Iris pigment epithelial cell (primary cell): ENCODE data around the gene ADCY9.

ENCODE experiments used
- DNase-seq: peaks from one replicate; pipeline ENCODE4 v3.0.0-alpha.2; 2011; ENCODE audit warnings: low read depth

Gene ADCY9

GRCh38 chr16:4123616-4124300 lies 7.5 kb upstream of the ADCY9 start:
- peak; percentile 61 for DNase-seq

- no peak for DNase-seq
Observed at GRCh38 chr16:4120176-4120575, 3.9 kb upstream of the ADCY9 start.

GRCh38 chr16:4117250-4117578 lies 972 bp upstream of the ADCY9 start:
- DNase-seq = no peak

GRCh38 chr16:4115949-4116318 lies 308 bp downstream of the ADCY9 start:
- no peak for DNase-seq

GRCh38 chr16:4115209-4115948 lies 863 bp downstream of the ADCY9 start:
- peak; percentile 84 for DNase-seq

- no peak for DNase-seq
Observed at GRCh38 chr16:4114257-4115208, 1.7 kb downstream of the ADCY9 start.

GRCh38 chr16:4113358-4114256 lies 2.6 kb downstream of the ADCY9 start:
- no peak for DNase-seq

- peak; percentile 56 for DNase-seq
Observed at GRCh38 chr16:4111748-4112696, 4.2 kb downstream of the ADCY9 start.

- no peak for DNase-seq
Observed at GRCh38 chr16:4110680-4111079, 5.6 kb downstream of the ADCY9 start.

- DNase-seq = no peak
Observed at GRCh38 chr16:4110065-4110464, 6.2 kb downstream of the ADCY9 start.

GRCh38 chr16:4109250-4109736 lies 6.9 kb downstream of the ADCY9 start:
- no peak for DNase-seq

GRCh38 chr16:4106516-4106915 lies 9.7 kb downstream of the ADCY9 start:
- no peak for DNase-seq

GRCh38 chr16:4105848-4106247 lies 10.4 kb downstream of the ADCY9 start:
- DNase-seq = no peak

- no peak for DNase-seq
Observed at GRCh38 chr16:4103745-4104144, 12.5 kb downstream of the ADCY9 start.

- DNase-seq = no peak
Observed at GRCh38 chr16:4101421-4102219, 14.6 kb downstream of the ADCY9 start.

GRCh38 chr16:4098501-4098900 lies 17.7 kb downstream of the ADCY9 start:
- DNase-seq = no peak

GRCh38 chr16:4097826-4098240 lies 18.4 kb downstream of the ADCY9 start:
- peak; percentile 31 for DNase-seq

- DNase-seq = no peak
Observed at GRCh38 chr16:4096509-4096908, 19.7 kb downstream of the ADCY9 start.

GRCh38 chr16:4094127-4094773 lies 22.0 kb downstream of the ADCY9 start:
- DNase-seq = no peak
